PC-9 (cell line): ENCODE results near the gene PNPLA3. TPM values are rescaled to one million over a fixed set of nuclear protein-coding genes. Genes with fewer than 3 reads are reported as not detected.

Experiments used
- BruUV-seq: library from RNA; stranded (reverse); fragments of 400-500 nt; replicated peaks from 2 replicates; lab custom pipeline; 2021; lab: Mats Ljungman, UMichigan
- CTCF ChIA-PET: fragments of 300-600 bp; sonication (Branson Sonifier 250); formaldehyde crosslinking; loops from one replicate; lab custom pipeline; 2022; ENCODE audit warnings: antibody characterized with exemption; lab: Charles Lee
- POLR2A ChIA-PET: fragments of 300-600 bp; sonication (Branson Sonifier 250); formaldehyde crosslinking; loops from one replicate; lab custom pipeline; 2022; ENCODE audit warnings: antibody characterized with exemption; ENCODE audit not compliant: unreplicated experiment; lab: Charles Lee
- DNase-seq, 2 experiments: peaks; one replicate each; pipeline versions ENCODE4 v3.0.0 to v3.0.0-alpha.2; 2015 to 2022; ENCODE audit warnings: mixed read lengths in 1 of 2
- H2AFZ ChIP-seq: fragments of 200-600 bp; sonication (generic); 2 replicates; pipeline ENCODE4 v1.8.1; 2017; ENCODE audit warnings: antibody characterized with exemption
- H3F3A ChIP-seq: fragments of 200-600 bp; sonication (generic); 2 replicates; pipeline ENCODE4 v1.8.1; 2017; ENCODE audit warnings: antibody characterized with exemption, mild to moderate bottlenecking, low read depth; ENCODE audit not compliant: insufficient read depth
- H3K27ac ChIP-seq: fragments of 200-600 bp; sonication (generic); 2 replicates; pipeline ENCODE4 v1.6.1; 2016; ENCODE audit warnings: mixed run types
- H3K27me3 ChIP-seq: fragments of 200-600 bp; sonication (generic); 2 replicates; pipeline ENCODE4 v1.6.1; 2016; ENCODE audit warnings: low read depth, mixed run types; ENCODE audit not compliant: insufficient read depth
- H3K36me3 ChIP-seq: fragments of 200-600 bp; sonication (generic); 2 replicates; pipeline ENCODE4 v1.6.1; 2016; ENCODE audit warnings: low read depth, mixed run types
- H3K4me1 ChIP-seq: fragments of 200-600 bp; sonication (generic); replicated peaks from 2 replicates; pipeline ENCODE4 v1.6.1; 2016; ENCODE audit warnings: mixed run types; ENCODE audit not compliant: insufficient read depth
- H3K4me2 ChIP-seq: fragments of 200-600 bp; sonication (generic); 2 replicates; pipeline ENCODE4 v1.6.1; 2017; ENCODE audit warnings: mixed run types
- H3K4me3 ChIP-seq: fragments of 200-600 bp; sonication (generic); 2 replicates; pipeline ENCODE4 v1.6.1; 2016; ENCODE audit warnings: mixed run types
- H3K79me2 ChIP-seq: fragments of 200-600 bp; sonication (generic); 2 replicates; pipeline ENCODE4 v1.6.1; 2017; ENCODE audit warnings: low read depth, mixed run types
- H3K9me2 ChIP-seq: fragments of 200-600 bp; sonication (generic); 2 replicates; pipeline ENCODE4 v1.8.1; 2017; ENCODE audit warnings: mild to moderate bottlenecking; ENCODE audit not compliant: insufficient read depth
- H3K9me3 ChIP-seq: fragments of 200-600 bp; sonication (generic); 2 replicates; pipeline ENCODE4 v1.8.1; 2016; ENCODE audit warnings: low read depth; ENCODE audit not compliant: insufficient read depth
- H4K20me1 ChIP-seq: fragments of 200-600 bp; sonication (generic); 2 replicates; pipeline ENCODE4 v1.8.1; 2017; ENCODE audit not compliant: insufficient read depth
- EZH2 ChIP-seq: fragments of 200-600 bp; sonication (generic); IDR thresholded peaks from 2 replicates; pipeline ENCODE4 v1.8.0; 2017; ENCODE audit warnings: antibody characterized with exemption, low read depth
- intact Hi-C: fragments of 100-400 bp; cut with micrococcal nuclease; formaldehyde crosslinking; loops from one replicate; pipeline ENCODE4 v1.10.0; 2022; ENCODE audit not compliant: unreplicated experiment
- total RNA-seq: library from RNA; stranded (reverse); gene quantifications from 2 replicates; pipeline ENCODE4 v1.2.3, GENCODE V29; 2021
- TF ChIP-seq, protein P1 (sequence below): fragments of 200-600 bp; sonication (generic); conservative IDR thresholded peaks from 2 replicates; pipeline ENCODE4 v1.6.1; 2017; ENCODE audit warnings: mixed run types, antibody characterized with exemption, mild to moderate bottlenecking, moderate library complexity

PNPLA3 gene
- total RNA-seq, 1 experiment from 2014 or later, result 26.8 TPM

DNA sequence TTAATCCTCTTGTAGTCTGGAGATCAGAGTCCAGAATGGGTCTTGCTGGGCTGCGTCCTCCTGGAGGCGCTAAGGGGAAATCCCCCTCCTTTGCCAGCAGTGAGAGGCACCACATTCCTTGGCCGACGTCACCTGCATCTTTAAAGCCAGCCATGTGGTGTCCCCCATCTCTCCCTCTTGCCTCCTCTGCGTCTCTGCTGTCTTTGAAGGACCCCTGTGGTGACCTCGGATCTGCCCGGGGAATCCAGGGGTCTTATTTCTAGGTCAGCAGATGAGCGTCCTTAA lies 73.3 kb downstream of the PNPLA3 start:
- CTCF ChIA-PET, result interaction anchor here (0.6 kb wide), 1 partner anchor 1553 kb away, joined by 3 read pairs; no protein-coding TSS in a partner anchor

More for the DNA sequence above, 73.3 kb downstream of the PNPLA3 start:
- H2AFZ ChIP-seq, result no peak overlapping the region
- H3K9me3 ChIP-seq, result no peaks in the 10 kb centered on the region
- no peak overlapping the region for H3K4me2 ChIP-seq
- H3K4me3 ChIP-seq, result no peak overlapping the region
- POLR2A ChIA-PET, result no interaction called here
- H3K27ac ChIP-seq, result no peak overlapping the region
- DNase-seq, result no peak
- H3K27me3 ChIP-seq, result no peaks in the 10 kb centered on the region
- no peaks in the 10 kb centered on the region; the same call in 1 of the 2 replicates for H3F3A ChIP-seq
- no peaks in the 10 kb centered on the region for H3K79me2 ChIP-seq
- no peaks in the 10 kb centered on the region for H3K4me1 ChIP-seq
- intact Hi-C loops, result loop anchor here (10.0 kb wide), 1 partner anchor 328 kb away; no protein-coding TSS in a partner anchor
- peaks cover 11% of the 10 kb centered on the region for H4K20me1 ChIP-seq
- no peaks in the 10 kb centered on the region for H3K9me2 ChIP-seq
- H3K36me3 ChIP-seq, result no peaks in the 10 kb centered on the region
- BruUV-seq, result no TSS peak
- TF ChIP-seq EZH2, result no peak
- TF ChIP-seq, protein P1, sequence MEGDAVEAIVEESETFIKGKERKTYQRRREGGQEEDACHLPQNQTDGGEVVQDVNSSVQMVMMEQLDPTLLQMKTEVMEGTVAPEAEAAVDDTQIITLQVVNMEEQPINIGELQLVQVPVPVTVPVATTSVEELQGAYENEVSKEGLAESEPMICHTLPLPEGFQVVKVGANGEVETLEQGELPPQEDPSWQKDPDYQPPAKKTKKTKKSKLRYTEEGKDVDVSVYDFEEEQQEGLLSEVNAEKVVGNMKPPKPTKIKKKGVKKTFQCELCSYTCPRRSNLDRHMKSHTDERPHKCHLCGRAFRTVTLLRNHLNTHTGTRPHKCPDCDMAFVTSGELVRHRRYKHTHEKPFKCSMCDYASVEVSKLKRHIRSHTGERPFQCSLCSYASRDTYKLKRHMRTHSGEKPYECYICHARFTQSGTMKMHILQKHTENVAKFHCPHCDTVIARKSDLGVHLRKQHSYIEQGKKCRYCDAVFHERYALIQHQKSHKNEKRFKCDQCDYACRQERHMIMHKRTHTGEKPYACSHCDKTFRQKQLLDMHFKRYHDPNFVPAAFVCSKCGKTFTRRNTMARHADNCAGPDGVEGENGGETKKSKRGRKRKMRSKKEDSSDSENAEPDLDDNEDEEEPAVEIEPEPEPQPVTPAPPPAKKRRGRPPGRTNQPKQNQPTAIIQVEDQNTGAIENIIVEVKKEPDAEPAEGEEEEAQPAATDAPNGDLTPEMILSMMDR, result no peak

Other genes starting within 250 kb of the PNPLA3 start
- 2.3 and 2.5 TPM in 2 replicates for gene EFCAB6, start 111.5 kb upstream of the PNPLA3 start, total RNA-seq
- 3.2 and 3.4 TPM in 2 replicates for gene SULT4A1, start 61.3 kb upstream of the PNPLA3 start, total RNA-seq
- gene PNPLA5, start 31.8 kb upstream of the PNPLA3 start, total RNA-seq, result not detected in 2 replicates
- 72.2 and 73.9 TPM in 2 replicates for gene SAMM50, start 31.6 kb downstream of the PNPLA3 start, total RNA-seq
- gene PARVB, start 100.5 kb downstream of the PNPLA3 start, total RNA-seq, result 35.3 and 40.9 TPM in 2 replicates